ENCODE results near the gene PPP2R5A.

Gene PPP2R5A

DNA sequence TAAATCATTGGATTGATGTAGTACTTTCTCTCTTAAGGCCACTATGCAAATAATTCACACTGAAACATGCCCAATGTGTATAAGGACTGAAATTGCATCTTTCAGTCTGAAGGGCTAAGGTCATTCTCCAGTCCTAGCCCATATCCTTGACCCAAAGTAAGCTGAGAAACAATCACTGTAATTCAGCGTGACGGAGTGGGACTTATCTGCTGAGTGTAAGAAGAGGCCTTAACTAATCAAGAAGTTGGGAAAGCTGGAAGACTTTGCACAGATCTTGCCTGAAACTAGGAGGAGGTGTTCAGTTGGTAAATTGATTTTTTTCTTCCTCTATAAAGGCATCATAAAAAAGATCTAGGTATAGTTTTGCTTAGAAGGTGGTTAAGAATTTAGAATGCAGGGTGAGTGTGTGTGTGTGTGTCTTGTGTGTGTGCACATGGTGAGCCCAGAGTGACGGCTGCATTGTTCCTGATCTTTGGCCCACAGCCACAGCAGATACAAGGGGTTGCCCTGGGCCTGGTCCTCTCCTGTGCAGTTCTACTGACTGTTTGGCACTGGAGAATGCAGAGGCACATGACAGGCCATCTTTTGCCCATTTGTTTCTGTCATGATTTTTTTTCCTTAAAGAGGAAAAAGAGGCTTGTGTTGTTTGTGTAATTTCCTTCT lies 13.3 kb upstream of the PPP2R5A start:
- no peak overlapping the region for H3K4me3 ChIP-seq (ENCODE audit: control insufficient read depth, low read depth, low read length)
- TF ChIP-seq, protein P1, sequence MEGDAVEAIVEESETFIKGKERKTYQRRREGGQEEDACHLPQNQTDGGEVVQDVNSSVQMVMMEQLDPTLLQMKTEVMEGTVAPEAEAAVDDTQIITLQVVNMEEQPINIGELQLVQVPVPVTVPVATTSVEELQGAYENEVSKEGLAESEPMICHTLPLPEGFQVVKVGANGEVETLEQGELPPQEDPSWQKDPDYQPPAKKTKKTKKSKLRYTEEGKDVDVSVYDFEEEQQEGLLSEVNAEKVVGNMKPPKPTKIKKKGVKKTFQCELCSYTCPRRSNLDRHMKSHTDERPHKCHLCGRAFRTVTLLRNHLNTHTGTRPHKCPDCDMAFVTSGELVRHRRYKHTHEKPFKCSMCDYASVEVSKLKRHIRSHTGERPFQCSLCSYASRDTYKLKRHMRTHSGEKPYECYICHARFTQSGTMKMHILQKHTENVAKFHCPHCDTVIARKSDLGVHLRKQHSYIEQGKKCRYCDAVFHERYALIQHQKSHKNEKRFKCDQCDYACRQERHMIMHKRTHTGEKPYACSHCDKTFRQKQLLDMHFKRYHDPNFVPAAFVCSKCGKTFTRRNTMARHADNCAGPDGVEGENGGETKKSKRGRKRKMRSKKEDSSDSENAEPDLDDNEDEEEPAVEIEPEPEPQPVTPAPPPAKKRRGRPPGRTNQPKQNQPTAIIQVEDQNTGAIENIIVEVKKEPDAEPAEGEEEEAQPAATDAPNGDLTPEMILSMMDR (conservative IDR thresholded peaks at IDR 0.05; ENCODE audit: control insufficient read depth, insufficient read depth, low read depth, low read length): no peak
- no peak for DNase-seq (ENCODE audit: low read depth)

DNA sequence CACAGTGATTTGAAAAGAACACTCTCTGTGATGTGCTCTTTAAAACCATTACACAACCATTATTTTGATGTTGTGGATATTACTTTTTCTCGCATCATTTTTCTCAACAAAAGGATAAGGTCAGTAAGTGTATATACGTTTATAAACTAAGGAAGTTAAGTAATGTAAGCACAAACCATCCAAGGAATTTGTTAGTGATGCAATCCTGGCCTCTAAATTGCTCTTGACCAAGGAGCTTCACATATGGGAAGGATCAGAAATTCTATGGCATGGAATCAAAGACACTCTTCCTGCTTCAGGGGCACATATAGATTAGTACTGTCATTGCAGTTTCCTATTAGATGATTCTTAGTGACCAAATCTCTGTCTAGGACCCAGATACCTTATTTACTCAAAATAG lies 3.6 kb upstream of the PPP2R5A start:
- TF ChIP-seq, protein P1 (conservative IDR thresholded peaks at IDR 0.05; ENCODE audit: control insufficient read depth, insufficient read depth, low read depth, low read length): no peak
- H3K4me3 ChIP-seq (ENCODE audit: control insufficient read depth, low read depth, low read length): no peak overlapping the region
- peak; percentile 56 for DNase-seq (ENCODE audit: low read depth)

DNA sequence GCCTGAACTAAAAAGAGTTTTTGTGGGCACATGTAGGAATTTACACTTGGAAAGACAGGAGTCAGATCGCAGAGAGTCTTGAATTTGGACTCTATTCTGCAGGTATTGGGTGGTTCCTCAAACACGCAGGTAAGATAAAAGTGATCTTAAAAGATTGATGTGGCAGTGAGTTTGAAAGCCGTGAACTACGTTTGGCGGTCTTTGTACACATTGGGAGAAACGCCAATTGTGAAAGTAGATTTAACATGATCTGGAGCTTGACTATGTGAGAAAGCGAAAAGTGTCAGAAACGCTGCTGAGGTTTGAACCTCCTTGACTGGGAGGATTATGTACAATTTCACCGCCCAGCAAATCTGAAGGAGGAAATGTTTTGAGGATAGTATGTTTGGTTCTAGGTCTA lies 1.5 kb upstream of the PPP2R5A start:
- H3K4me3 ChIP-seq (ENCODE audit: control insufficient read depth, low read depth, low read length): no peak overlapping the region
- DNase-seq (ENCODE audit: low read depth): no peak
- TF ChIP-seq, protein P1 (conservative IDR thresholded peaks at IDR 0.05; ENCODE audit: control insufficient read depth, insufficient read depth, low read depth, low read length): no peak

DNA sequence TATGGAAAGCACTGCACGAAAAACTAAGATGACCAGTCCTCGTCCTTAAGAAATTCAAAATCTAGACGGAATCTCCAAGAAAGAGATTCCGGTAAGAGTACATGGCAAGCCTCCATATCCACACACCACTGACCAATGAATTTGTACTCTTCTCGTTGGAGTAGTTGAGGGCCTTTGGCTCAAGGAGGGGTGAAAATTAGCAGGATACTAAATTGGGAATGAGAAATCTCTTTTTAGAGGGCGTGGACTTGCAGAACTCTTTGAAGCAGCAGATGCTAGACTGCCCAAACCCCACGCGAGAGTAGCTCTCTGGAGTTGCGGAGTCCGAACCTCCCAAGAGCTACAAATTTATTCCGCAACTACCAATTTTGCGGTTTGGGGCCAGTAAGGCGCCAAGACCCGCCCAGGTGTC lies 872 bp upstream of the PPP2R5A start:
- TF ChIP-seq, protein P1 (conservative IDR thresholded peaks at IDR 0.05; ENCODE audit: control insufficient read depth, insufficient read depth, low read depth, low read length): no peak
- peak overlapping the region; percentile 73 for H3K4me3 ChIP-seq (ENCODE audit: control insufficient read depth, low read depth, low read length)
- peak; percentile 40 for DNase-seq (ENCODE audit: low read depth)

DNA sequence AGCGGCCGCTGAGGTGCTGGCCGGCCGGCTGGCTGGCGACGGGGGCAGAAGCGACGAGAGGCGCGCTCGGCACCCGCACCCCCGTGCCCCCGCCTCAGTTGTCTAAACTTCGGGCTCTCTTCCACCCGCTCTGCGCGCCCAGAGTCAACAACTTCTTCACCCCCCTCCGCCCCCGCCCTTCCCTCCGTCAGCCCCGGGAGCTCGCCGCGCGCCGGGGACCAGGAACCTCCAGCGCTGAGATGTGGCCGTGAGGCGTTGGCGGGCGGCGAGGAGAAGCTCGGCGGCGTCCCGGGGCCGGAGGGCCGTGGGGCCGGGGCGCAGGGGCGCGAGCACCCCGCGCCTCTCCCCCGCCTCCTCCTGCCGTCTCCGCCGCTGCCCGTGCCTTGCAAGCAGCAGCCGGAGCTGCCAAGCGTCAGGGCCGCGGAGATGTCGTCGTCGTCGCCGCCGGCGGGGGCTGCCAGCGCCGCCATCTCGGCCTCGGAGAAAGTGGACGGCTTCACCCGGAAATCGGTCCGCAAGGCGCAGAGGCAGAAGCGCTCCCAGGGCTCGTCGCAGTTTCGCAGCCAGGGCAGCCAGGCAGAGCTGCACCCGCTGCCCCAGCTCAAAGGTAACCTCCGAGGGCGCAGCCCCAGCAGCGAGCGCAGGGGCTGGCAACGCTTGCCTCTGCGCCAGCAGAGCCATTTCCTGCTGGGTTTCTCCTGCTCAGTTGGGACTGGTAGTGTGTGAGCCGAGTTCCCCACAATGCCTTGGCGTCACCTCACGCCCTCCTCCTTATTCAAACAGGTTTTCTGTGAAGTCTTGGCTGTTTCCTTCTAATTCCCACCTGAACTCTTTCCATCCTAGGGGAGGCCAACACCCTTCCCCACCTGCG lies 710 bp downstream of the PPP2R5A start:
- peak overlapping the region; percentile 93 for H3K4me3 ChIP-seq (ENCODE audit: control insufficient read depth, low read depth, low read length)
- TF ChIP-seq, protein P1 (conservative IDR thresholded peaks at IDR 0.05; ENCODE audit: control insufficient read depth, insufficient read depth, low read depth, low read length): no peak
- peak; percentile 40 for DNase-seq (ENCODE audit: low read depth)

DNA sequence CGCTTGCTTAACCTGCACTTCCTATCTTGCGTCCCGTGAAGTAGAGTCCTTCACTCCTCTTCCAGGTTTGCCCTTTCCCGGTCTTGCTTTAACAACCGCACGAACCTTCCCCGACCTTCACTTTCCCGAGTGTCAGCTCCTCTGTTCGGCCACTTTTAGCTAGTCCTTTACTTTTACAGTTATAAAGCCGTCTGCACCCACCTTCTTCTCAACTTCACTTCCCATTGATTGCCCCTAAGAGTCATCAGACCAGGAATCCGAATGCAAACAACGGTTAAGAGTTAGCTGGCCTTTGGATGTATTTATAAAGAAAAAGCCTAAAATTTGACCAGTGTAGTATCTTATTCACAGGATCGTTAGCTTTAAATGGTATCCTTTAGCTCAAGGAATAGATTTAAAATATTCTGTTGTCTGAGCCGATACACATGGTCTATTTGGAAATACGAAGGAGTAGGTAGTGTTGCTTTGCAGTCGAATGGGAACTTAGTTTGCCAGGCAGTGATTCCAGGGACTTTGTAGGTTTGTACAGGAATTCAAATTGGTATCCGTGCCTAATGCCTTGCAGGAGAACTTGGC lies 1.4 kb downstream of the PPP2R5A start:
- peak overlapping the region; percentile 93 for H3K4me3 ChIP-seq (ENCODE audit: control insufficient read depth, low read depth, low read length)
- TF ChIP-seq, protein P1 (conservative IDR thresholded peaks at IDR 0.05; ENCODE audit: control insufficient read depth, insufficient read depth, low read depth, low read length): no peak
- peak; percentile 17 for DNase-seq (ENCODE audit: low read depth)

Measured in fibroblast of mammary gland (primary cell).